B cell (primary cell): ENCODE results near the gene SLC8A3. TPM values are rescaled to one million over a fixed set of nuclear protein-coding genes. Genes with fewer than 3 reads are reported as not detected.

ENCODE experiments used
- ATAC-seq: fragments of 200-7000 bp; cut with Tn5 transposase; one replicate; pipeline ENCODE4 v1.10.0; 2021; ENCODE audit warnings: low read depth, mild to moderate bottlenecking, moderate number of reproducible peaks, moderate library complexity
- CTCF ChIA-PET: fragments of 350-600 bp; sonication (Branson Sonifier 250); formaldehyde crosslinking; loops from one replicate; lab custom pipeline; 2021; ENCODE audit warnings: antibody characterized with exemption, inconsistent platforms; lab: Charles Lee
- POLR2A ChIA-PET: fragments of 350-600 bp; sonication (Branson Sonifier 250); formaldehyde crosslinking; loops from one replicate; lab custom pipeline; 2021; ENCODE audit warnings: antibody characterized with exemption; lab: Charles Lee
- DNase-seq: peaks from one replicate; pipeline ENCODE4 v3.0.0; 2013
- H2AFZ ChIP-seq: 2 replicates; pipeline ENCODE4 v1.6.1; 2012; ENCODE audit warnings: mild to moderate bottlenecking, low read depth, low read length; ENCODE audit not compliant: insufficient read depth, poor library complexity, severe bottlenecking
- H3K27ac ChIP-seq, 2 donors: 1 replicate in 1 of 2; 2 replicates in 1 of 2; pipeline ENCODE4 v1.5.1; 2012 to 2013; ENCODE audit warnings: low read length in 2 of 2, mild to moderate bottlenecking in 2 of 2, moderate library complexity in 1 of 2
- H3K27me3 ChIP-seq, 4 experiments: fragments of 200-600 bp in 1 of 4; sonication (generic) in 1 of 4; replicated peaks in 1 of 4; 1 replicate in 2 of 4; 2 replicates in 2 of 4; pipeline versions ENCODE4 v1.6.1 to v1.7.0; 2013 to 2016; ENCODE audit warnings: low read length in 3 of 4, mild to moderate bottlenecking in 2 of 4, mixed read lengths in 1 of 4, moderate library complexity in 1 of 4; ENCODE audit not compliant: insufficient read depth in 4 of 4, control insufficient read depth in 3 of 4; ENCODE audit errors: control extremely low read depth in 1 of 4
- H3K36me3 ChIP-seq, 2 experiments: replicated peaks in 1 of 2; 1 replicate in 1 of 2; 2 replicates in 1 of 2; pipeline versions ENCODE4 v1.6.1 to v1.7.1; 2013; ENCODE audit warnings: low read length in 1 of 2; ENCODE audit not compliant: insufficient read depth in 2 of 2, control insufficient read depth in 1 of 2; ENCODE audit errors: control extremely low read depth in 1 of 2, extremely low read depth in 1 of 2
- H3K4me1 ChIP-seq, 2 donors: fragments of 200-600 bp in 1 of 2; sonication (generic) in 1 of 2; 1 replicate in 1 of 2; 2 replicates in 1 of 2; pipeline versions ENCODE4 v1.5.1 to v1.6.1; 2013 to 2017; ENCODE audit warnings: low read length in 2 of 2; ENCODE audit not compliant: control insufficient read depth in 2 of 2, insufficient read depth in 2 of 2
- H3K4me2 ChIP-seq: replicated peaks from 2 replicates; pipeline ENCODE3; 2012; ENCODE audit warnings: mild to moderate bottlenecking, low read depth, low read length; ENCODE audit not compliant: poor library complexity, severe bottlenecking
- H3K4me3 ChIP-seq, 5 experiments: fragments of 200-600 bp in 1 of 5; sonication (generic) in 1 of 5; 1 replicate in 3 of 5; 2 replicates in 2 of 5; pipeline versions ENCODE4 v1.5.1 to v1.7.0; 2011 to 2016; ENCODE audit warnings: low read length in 4 of 5, mild to moderate bottlenecking in 4 of 5, low read depth in 2 of 5, control low read depth in 1 of 5, moderate library complexity in 1 of 5; ENCODE audit not compliant: insufficient read depth in 1 of 5; ENCODE audit errors: control extremely low read depth in 1 of 5, extremely low read depth in 1 of 5
- H3K79me2 ChIP-seq: fragments of 200-600 bp; sonication (generic); one replicate; pipeline ENCODE4 v1.6.0; 2016; ENCODE audit warnings: low read length; ENCODE audit not compliant: control insufficient read depth, insufficient read depth
- H3K9ac ChIP-seq: fragments of 200-600 bp; sonication (generic); 2 replicates; pipeline ENCODE4 v1.6.1; 2017; ENCODE audit warnings: mild to moderate bottlenecking, low read length, moderate library complexity
- H3K9me3 ChIP-seq, 3 donors: one replicate each; pipeline versions ENCODE4 v1.6.1 to v1.7.1; 2013; ENCODE audit warnings: low read length in 2 of 3; ENCODE audit not compliant: control insufficient read depth in 2 of 3, insufficient read depth in 1 of 3; ENCODE audit errors: control extremely low read depth in 1 of 3
- H4K20me1 ChIP-seq: 2 replicates; pipeline ENCODE4 v1.6.0; 2012; ENCODE audit warnings: mild to moderate bottlenecking, low read length; ENCODE audit not compliant: insufficient read depth, control insufficient read depth, poor library complexity, severe bottlenecking
- H3K27ac Mint-ChIP-seq: one replicate; pipeline ENCODE4 v1.8.0; 2021; ENCODE audit warnings: mixed read lengths
- H3K27me3 Mint-ChIP-seq: one replicate; pipeline ENCODE4 v1.8.0; 2021; ENCODE audit warnings: mixed read lengths
- H3K4me1 Mint-ChIP-seq: one replicate; pipeline ENCODE4 v1.8.0; 2021; ENCODE audit warnings: mixed read lengths
- H3K4me3 Mint-ChIP-seq: one replicate; pipeline ENCODE4 v1.8.0; 2021; ENCODE audit warnings: mixed read lengths
- H3K9me3 Mint-ChIP-seq: one replicate; pipeline ENCODE4 v1.8.0; 2022; ENCODE audit warnings: mixed read lengths; ENCODE audit not compliant: insufficient read depth
- EZH2 ChIP-seq: IDR thresholded peaks from 2 replicates; pipeline ENCODE4 v1.6.1; 2012; ENCODE audit warnings: borderline replicate concordance, low read depth, mild to moderate bottlenecking, moderate library complexity, low read length; ENCODE audit not compliant: insufficient read depth, poor library complexity, severe bottlenecking
- WGBS: methylation state at CpG from one replicate; pipeline ENCODE4 v1.1.5; 2013; ENCODE audit warnings: missing lambda C conversion rate; ENCODE audit not compliant: insufficient coverage; 5-methylcytosine and 5-hydroxymethylcytosine counted together
- intact Hi-C: fragments of 100-400 bp; cut with micrococcal nuclease; formaldehyde crosslinking; loops from one replicate; pipeline ENCODE4 v1.10.0; 2022
- polyA plus RNA-seq: library from polyadenylated mRNA; depleted of rRNA; stranded (reverse); fragments of >200 nt; gene quantifications from 2 replicates; pipeline ENCODE4 v1.2.3, GENCODE V29; 2012
- total RNA-seq, 2 donors: library from RNA; stranded (reverse); fragments of 120-200 nt in 1 of 2; gene quantifications; 1 replicate in 1 of 2; 2 replicates in 1 of 2; pipeline versions ENCODE4 v1.2.3 to v1.2.4, GENCODE V29; 2013 to 2022
- TF ChIP-seq, protein P1 (sequence below): fragments of 200-600 bp; IDR thresholded peaks from one replicate; pipeline ENCODE4 v1.8.0; 2022; ENCODE audit warnings: antibody characterized with exemption, mild to moderate bottlenecking

Gene SLC8A3
- total and polyA plus RNA-seq, 2 donors (not counting 1 experiment from before 2014, with no cell fraction given) = 0.07 to 0.09 TPM

DNA sequence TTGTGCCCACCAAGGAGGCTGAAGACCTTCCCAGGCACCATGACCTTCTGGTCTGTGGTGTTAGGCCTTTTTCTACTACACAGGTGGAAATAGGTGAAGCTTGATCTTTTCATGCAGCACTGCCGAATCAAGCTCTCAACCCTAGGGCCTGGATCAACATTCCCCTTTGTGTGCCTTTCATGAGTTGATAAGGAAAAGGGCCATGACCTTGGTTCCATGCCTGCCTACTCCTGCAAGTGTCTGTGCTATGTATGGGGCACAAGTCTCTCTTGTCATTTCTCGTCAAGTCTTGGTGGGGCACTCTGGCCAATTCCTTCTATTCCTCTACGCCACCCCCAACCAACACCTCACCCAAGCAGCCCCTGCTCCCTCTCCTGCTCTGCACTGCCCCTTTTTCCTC lies 154.5 kb downstream of the SLC8A3 start:
- H3K4me3 Mint-ChIP-seq = no peak overlapping the region
- Histone ChIP-seq H4K20me1 (no peaks in the 10 kb centered on the region), H3K27me3 (peaks cover 0 to 3% (median 0%) of the 10 kb centered on the region in 4 experiments), H3K9me3 (no peaks in the 10 kb centered on the region), H3K9ac (no peak overlapping the region), H3K4me1 (no peaks in the 10 kb centered on the region), H3K27ac (no peak overlapping the region), H3K79me2 (no peaks in the 10 kb centered on the region), H3K4me2 (no peak overlapping the region), H3K36me3 (no peaks in the 10 kb centered on the region), H2AFZ (no peak overlapping the region), H3K4me3 (no peak overlapping the region)
- H3K27me3 Mint-ChIP-seq = peaks cover 13% of the 10 kb centered on the region
- 90% methylated on average over 3 of the region's 3 CpGs for WGBS
- POLR2A ChIA-PET = no interaction called here
- intact Hi-C loops = no loop called here
- CTCF ChIA-PET = no interaction called here
- DNase-seq (no peak), ATAC-seq (no peak)
- TF ChIP-seq, protein P1, sequence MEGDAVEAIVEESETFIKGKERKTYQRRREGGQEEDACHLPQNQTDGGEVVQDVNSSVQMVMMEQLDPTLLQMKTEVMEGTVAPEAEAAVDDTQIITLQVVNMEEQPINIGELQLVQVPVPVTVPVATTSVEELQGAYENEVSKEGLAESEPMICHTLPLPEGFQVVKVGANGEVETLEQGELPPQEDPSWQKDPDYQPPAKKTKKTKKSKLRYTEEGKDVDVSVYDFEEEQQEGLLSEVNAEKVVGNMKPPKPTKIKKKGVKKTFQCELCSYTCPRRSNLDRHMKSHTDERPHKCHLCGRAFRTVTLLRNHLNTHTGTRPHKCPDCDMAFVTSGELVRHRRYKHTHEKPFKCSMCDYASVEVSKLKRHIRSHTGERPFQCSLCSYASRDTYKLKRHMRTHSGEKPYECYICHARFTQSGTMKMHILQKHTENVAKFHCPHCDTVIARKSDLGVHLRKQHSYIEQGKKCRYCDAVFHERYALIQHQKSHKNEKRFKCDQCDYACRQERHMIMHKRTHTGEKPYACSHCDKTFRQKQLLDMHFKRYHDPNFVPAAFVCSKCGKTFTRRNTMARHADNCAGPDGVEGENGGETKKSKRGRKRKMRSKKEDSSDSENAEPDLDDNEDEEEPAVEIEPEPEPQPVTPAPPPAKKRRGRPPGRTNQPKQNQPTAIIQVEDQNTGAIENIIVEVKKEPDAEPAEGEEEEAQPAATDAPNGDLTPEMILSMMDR = no peak
- TF ChIP-seq EZH2 = no peak
- H3K4me1 Mint-ChIP-seq = no peaks in the 10 kb centered on the region
- no peak overlapping the region for H3K27ac Mint-ChIP-seq
- H3K9me3 Mint-ChIP-seq = no peaks in the 10 kb centered on the region

- TF ChIP-seq, protein P1 = no peak
- no peak for TF ChIP-seq EZH2
- Histone ChIP-seq H3K9ac (no peak overlapping the region), H3K36me3 (no peaks in the 10 kb centered on the region), H3K4me2 (no peak overlapping the region), H3K79me2 (no peaks in the 10 kb centered on the region), H3K4me3 (no peak overlapping the region), H4K20me1 (no peaks in the 10 kb centered on the region), H3K27ac (no peak overlapping the region), H3K27me3 (peaks cover 0 to 6% (median 0%) of the 10 kb centered on the region in 4 experiments), H3K9me3 (no peaks in the 10 kb centered on the region), H2AFZ (no peak overlapping the region), H3K4me1 (no peaks in the 10 kb centered on the region)
- DNase-seq (no peak), ATAC-seq (no peak)
- CTCF ChIA-PET = no interaction called here
- Mint-ChIP-seq H3K27ac (no peak overlapping the region), H3K4me1 (no peaks in the 10 kb centered on the region), H3K27me3 (peaks cover 8% of the 10 kb centered on the region), H3K4me3 (no peak overlapping the region), H3K9me3 (no peaks in the 10 kb centered on the region)
- POLR2A ChIA-PET = no interaction called here
- intact Hi-C loops = no loop called here
- 90% methylated on average over 2 of the region's 2 CpGs for WGBS
Observed at GRCh38 chr14:70033561-70033960, 155.2 kb downstream of the SLC8A3 start.
